NCI-H1092 treated with DMSO at 0.1 percent for 48 hours (cell line): Measurements from ENCODE around the gene XKR7.

ENCODE experiments used
- DNase-seq: peaks from one replicate; lab custom pipeline; 2025; lab: John Stamatoyannopoulos, UW

XKR7 gene

GRCh38 chr20:32040142-32040953, 72.4 kb downstream of the XKR7 start:
- no peak for DNase-seq

GRCh38 chr20:32045999-32046398, 78.0 kb downstream of the XKR7 start:
- no peak for DNase-seq

- DNase-seq, result no peak
Observed at GRCh38 chr20:32050324-32050841, 82.4 kb downstream of the XKR7 start.

- DNase-seq, result no peak
Observed at GRCh38 chr20:32050851-32051556, 83.1 kb downstream of the XKR7 start.

- no peak for DNase-seq
Observed at GRCh38 chr20:32051720-32052089, 83.8 kb downstream of the XKR7 start.

- DNase-seq, result no peak
Observed at GRCh38 chr20:32052090-32052777, 84.3 kb downstream of the XKR7 start, which contains the start of gene HCK. TSS of gene HCK (plus strand) at chr20:32052242.

- no peak for DNase-seq
Observed at GRCh38 chr20:32052778-32053362, 84.9 kb downstream of the XKR7 start.
